Amniotic epithelial cell (primary cell): ENCODE measurements around the gene PRDM16.

Experiments used
- DNase-seq: peaks from one replicate; pipeline ENCODE4 v3.0.0-alpha.2; 2010; ENCODE audit warnings: low read depth

PRDM16 gene

DNA sequence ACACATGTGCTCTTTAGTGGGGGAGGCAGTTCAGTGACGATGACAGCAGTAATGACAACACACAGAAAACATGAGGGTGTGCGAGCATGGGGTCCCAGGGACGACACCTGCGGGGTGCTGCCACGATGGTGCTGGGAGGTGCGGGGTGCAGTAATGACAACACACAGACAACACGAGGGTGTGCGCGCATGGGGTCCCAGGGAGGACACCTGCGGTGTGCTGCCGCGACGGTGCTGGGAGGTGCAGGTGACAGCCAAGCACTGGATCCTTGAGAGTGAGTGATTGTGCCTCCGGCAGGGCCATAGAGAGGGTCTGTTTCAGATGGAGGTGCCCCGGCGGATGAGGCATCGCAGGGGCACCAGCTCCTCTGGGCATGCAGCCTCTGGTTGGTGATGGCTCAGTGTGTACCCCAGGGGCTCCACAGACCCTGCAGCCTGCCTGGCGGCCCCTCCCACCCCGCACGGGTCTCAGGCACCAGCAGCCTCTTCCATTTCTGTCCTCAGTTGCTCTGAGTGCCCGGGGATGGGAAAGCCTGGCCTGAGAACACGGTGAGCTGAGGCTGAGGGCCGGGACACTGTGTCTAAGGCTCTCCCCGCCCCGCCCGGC lies 193.8 kb downstream of the PRDM16 start:
- no peak for DNase-seq

GRCh38 chr1:3263790-3264189 lies 194.8 kb downstream of the PRDM16 start:
- no peak for DNase-seq

DNA sequence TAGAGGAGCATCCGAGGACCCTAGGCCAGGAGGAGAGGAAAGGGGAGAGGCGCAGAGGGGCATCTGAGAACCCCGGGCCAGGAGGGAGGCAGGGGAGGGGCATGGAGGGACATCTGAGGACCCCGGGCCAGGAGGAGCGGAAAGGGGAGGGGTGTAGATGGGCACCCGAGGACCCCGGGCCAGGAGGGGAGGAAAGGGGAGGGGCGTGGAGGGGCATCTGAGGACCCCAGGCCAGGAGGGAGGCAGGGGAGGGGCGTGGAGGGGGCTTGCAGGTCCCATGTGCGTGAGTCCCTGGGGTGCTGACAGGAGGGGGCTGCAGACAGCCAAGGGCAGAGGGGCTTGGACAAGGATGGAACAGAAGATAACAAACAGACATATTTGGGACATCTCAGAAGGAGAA lies 195.5 kb downstream of the PRDM16 start:
- no peak for DNase-seq

DNA sequence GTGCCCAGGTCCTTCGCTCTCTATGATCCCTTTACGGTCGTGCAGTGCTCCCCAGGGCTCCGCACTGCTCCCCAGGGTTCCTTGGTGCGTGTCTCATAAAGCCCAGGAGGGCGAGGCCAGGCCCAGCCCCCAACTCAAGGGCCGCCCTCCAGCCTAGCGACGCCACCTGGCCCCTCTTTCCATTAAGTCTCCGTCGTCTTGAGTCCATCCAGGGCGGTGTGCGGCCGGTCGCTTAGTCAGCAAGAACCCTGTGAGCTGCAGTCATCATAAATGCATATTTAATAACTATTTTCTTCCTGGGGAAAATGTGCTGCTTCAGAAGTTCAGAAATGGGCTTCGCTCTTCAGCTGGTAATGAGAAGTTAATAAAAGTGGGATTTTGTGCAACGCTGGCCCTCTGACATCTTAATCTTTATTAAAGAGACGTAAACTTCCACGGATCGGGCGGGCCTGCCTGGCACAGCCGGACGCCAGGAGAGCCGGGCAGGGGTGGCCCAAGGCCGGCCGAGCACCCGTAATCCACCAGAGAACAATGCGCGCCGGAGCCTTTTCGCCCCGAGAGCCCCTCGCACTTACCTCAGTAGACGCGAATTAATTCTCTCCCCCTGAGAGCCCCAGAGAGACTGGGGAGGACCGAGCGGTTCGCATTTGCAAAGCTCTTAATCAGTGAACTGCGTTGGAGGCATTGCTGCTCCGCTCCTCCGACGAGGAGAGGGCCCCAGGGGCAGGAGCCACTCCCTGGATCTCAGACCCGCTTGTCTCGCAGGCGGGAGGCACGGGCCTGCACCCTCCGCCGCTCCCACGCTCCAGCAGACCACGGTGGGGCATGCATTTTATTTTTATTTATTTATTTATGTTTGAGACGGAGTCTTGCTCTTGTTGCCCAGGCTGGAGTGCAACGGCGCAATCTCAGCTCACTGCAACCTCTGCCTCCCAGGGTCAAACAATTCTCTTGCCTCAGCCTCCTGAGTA lies 197.1 kb downstream of the PRDM16 start:
- no peak for DNase-seq

DNA sequence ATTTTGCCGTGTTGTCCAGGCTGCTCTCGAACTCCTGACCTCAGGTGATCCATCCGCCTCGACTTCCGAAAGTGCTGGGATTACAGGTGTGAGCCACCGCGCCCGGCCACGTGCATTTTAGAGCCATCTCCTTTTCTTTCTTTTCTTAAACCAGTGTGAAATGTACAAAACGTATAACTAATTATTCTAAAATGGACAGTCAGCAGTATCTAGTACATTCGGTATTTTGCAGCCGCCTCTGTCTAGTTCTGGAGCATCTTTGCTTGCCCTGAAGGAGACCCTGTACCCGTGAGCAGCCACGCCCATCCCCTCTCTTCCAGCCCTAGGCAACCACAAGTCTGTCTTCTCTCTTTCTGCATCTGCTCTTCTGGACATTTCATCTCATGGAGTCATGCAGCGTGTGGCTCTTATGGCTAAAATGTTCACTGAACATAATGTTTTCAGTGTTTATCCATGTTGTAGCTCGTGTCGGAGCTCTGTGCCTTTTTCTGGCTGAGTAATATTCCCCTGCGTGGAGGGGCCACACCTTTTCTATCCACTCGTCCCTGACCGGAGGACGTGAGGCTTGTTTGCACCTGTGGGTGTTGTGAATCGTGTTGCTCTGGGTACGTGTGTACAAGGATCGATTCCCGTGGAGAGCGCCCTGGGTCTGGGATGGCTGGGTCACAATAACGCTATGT lies 198.0 kb downstream of the PRDM16 start:
- DNase-seq: no peak

DNA sequence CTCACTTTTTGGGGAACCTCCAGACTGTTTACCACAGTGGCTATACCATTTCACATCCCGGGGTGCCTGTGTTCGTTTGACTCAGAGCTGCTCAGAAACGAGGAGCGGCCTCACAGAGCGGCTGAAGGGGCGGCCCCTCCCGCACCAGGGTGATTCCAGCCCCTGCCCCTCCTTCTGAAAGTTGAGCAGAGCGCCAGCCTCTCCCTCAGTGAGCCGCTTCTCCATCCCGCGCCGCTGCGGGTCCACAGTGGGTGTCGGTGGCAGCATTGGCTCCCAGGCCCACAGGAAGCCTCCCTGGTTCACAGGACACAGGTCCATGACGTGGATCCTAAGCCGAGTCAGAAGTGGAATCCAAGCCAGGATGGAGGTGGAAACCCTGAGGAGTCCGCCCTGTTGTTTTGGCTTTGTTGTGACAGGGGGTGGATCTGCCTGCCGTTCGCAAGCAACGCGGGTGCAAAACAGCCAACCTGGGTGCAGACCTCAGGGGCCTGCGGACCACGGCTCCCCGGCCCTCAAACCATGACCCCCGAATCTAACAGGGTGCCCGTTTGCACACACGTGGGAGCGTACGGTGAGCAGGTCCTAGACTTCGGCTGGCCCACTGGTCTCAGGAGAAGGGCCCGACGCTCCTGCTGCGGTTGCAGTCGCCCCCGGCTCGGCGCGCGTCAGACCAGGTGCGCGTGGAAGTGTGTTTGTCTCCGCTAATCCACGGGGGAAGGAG lies 198.7 kb downstream of the PRDM16 start:
- no peak for DNase-seq

DNA sequence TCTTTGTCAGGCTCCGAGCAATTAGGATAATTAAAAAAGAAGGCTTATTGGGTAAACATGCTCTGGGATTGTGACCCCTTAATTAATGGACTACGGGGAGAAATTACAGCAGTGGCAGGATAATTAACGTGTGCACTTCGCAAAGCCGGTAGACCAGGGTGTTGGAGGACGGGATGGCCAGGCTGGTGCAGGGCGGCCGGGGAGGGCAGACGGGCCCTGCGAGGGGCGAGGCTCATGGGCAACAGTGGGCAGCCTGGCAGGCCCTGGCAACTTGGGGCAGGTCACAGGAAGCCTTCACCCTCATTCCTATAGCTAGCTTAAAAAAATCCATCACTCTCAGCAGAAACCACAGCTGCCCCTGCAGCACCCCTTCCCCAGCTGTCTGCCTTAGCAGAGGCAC lies 199.3 kb downstream of the PRDM16 start:
- DNase-seq: no peak

- DNase-seq: no peak
Measured at GRCh38 chr1:3270403-3271245, 201.6 kb downstream of the PRDM16 start.

DNA sequence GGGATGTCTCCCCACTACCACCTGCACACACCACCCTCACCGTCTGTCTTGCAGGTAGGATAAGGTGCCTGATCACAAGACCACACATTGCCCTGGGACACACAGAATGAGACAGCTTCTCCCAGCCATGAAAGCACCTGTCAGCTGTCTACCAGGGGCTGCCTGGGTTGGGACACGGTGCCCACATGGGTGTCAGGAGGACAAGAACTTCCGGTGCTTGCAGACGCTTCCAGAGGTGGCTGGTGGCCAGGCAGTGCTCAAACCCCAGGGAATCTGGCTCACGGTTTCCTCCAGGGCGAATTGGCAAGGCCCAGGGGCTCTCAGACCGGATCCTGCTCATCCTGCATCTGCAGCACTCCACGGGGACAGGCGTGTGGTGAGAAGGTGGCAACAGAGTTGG lies 202.9 kb downstream of the PRDM16 start:
- DNase-seq: no peak

DNA sequence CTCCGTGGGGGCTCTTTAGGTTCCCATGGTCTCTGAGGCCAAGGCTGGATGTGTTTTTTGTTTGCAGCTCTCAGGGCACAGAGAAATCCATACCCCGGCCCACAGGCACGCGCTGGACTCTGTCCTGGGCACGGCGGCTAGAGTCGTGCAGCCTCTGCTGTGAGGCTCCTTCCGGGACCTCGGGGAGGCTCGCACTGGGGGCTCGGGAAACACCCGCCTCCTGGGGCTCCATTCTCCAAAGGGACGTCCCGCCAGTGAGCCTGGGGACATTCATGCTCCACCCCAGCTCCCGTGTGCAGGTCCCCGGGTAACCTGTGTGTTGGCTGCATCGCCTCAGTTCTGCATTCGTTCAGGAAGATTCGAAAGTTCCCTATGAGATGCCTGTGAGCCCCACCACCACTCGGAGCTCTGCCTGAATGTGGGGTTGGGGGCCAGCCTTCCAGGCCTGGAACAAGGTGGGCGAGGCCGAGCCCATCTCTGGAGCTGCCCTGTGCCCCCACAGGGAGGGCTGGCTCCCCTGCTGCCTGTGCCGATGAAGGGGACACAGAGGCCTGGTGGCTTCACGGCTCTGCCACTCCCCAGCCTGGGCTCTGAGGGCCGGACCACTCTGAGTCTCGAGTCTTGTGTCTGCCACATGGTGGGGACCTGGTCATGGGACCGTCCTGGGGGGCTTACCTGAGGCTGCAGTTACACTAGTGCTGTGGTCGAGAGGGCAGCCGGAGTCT lies 203.5 kb downstream of the PRDM16 start:
- no peak for DNase-seq

DNA sequence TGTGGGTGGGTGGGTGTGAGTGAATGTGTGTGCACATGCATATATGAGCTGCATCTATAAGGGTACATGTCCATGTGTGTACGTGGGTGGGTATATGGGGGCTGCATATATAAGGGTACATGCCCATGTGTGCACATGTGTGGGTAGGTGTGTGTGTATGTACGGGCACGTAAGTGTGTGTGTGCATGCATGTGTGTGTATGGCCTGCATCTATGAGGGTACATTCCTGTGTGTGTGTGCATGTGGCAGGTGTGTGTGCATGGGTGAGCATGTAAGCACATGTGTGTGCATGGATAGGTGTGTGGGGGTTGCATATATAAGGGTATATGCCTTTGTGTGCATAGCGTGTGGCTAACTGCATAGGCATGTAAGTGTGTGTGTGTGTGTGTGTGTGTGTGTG lies 204.4 kb downstream of the PRDM16 start:
- no peak for DNase-seq

DNA sequence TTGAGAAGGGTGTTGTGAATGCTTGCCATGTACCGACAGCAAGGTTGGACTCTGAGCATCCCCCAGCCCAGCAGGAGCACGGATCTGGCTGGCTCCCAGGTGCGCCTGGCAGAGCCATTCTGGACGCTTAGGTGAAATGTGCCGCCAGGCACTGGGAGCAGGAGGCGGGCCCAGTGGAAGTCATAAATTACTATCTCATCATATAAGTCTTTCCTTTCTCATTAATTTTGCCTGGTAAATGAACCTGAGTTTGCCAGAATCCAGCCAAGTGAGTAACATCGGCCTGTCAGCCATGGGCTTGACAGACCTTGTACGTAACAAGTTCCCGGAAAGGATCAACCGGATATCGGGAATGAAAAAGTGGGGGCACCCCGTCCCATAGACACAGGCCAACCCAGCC lies 206.0 kb downstream of the PRDM16 start:
- no peak for DNase-seq

- DNase-seq: no peak
Measured at GRCh38 chr1:3275471-3276340, 206.7 kb downstream of the PRDM16 start.

DNA sequence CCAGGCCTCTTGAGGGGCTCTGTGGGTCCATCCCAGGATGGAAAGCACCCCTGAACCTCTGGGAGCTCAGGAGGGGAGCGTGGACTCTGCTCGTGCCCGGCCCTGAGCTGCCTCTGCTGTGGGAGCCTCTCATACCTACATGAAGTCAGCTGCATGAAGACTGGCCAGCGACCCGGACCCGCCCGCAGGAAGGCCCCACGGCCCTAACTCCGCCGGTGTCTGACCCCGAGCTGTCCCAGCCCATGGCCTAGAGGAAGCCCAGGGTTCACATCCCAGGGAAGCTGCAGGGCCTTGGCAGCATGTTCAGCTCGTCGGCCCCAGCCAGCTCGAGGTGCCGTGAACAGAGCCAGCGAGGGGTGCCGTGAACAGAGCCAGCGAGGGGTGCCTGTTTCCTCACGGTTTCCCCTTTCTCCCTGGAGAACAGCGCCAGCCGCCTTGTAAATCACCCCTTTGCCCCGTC lies 207.4 kb downstream of the PRDM16 start:
- no peak for DNase-seq

DNA sequence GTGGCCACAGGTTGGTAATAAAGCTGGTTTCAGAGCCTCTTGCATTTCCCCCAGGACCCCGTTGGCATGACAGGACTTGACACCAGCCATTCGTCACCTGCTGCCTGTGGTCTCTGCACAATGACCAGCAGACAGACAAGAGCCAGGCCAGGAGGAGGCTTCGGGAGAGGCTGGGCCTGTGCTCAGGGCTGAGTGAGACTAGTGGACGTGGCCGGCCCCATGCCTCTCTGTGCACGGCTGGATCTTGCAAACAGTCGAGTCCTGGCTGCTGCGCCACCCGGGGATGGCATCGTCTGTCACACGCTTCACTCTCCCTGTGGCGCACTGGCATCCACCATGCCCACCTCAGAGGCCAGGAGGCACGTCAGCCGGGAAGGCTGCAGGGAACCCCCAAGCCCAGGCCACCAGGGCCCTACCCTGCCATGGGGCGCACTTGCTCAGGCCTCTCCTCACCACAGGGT lies 208.0 kb downstream of the PRDM16 start:
- DNase-seq: no peak

- no peak for DNase-seq
Measured at GRCh38 chr1:3277623-3278022, 208.6 kb downstream of the PRDM16 start.

GRCh38 chr1:3278416-3279181 lies 209.6 kb downstream of the PRDM16 start:
- DNase-seq: no peak

GRCh38 chr1:3279182-3279470 lies 210.1 kb downstream of the PRDM16 start:
- no peak for DNase-seq

DNA sequence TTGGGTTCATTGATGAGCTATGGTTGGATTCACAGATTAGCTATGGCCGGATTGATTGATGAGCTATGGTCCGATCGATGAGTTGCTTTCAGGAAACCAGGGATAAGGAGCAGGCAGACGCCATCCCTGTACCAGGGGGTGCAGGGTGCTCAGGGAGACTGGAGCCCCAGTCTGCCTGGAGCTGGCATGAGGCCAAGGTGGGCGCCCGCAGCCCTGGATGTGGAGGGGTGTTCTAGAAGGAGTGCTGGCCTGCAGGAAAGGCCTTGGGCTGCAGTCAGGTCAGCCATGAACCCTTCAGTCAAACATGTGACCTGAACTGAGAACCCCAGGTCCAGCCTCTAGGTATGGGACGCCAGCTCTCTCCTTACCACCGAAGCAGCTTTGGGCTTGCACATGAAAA lies 212.7 kb downstream of the PRDM16 start:
- no peak for DNase-seq
